Mucosa of descending colon (tissue), 3 donors: ENCODE data around the gene EPS8. TPM values are rescaled to one million over a fixed set of nuclear protein-coding genes. Genes with fewer than 3 reads are reported as not detected.
A peak's percentile ranks its signal among the peaks of the same experiment; 100 is the strongest.

Experiments
- ATAC-seq: fragments of 200-7000 bp; cut with Tn5 transposase; one replicate; pipeline ENCODE4 v1.9.1; 2020; ENCODE audit warnings: mild to moderate bottlenecking, moderate library complexity
- DNase-seq, 3 donors: peaks; one replicate each; pipeline ENCODE4 v3.0.0-alpha.2; 2020
- H3K36me3 ChIP-seq: fragments of 200-600 bp; one replicate; pipeline ENCODE4 v1.8.0; 2021; ENCODE audit warnings: low read depth, mild to moderate bottlenecking
- H3K4me1 ChIP-seq: fragments of 200-600 bp; one replicate; pipeline ENCODE4 v1.8.0; 2021; ENCODE audit warnings: low read depth, mild to moderate bottlenecking
- H3K4me3 ChIP-seq: fragments of 200-600 bp; one replicate; pipeline ENCODE4 v1.8.0; 2021; ENCODE audit warnings: mild to moderate bottlenecking
- H3K9me3 ChIP-seq: fragments of 200-600 bp; one replicate; pipeline ENCODE4 v1.8.0; 2021; ENCODE audit warnings: mild to moderate bottlenecking
- intact Hi-C, 2 donors: fragments of 100-400 bp; cut with DNase I in 1 of 2; cut with micrococcal nuclease in 1 of 2; formaldehyde crosslinking; loops; one replicate each; pipeline versions ENCODE4 v1.11.0 to v1.11.1; 2022; cut with DNase I, micrococcal nuclease
- total RNA-seq, 3 donors: library from RNA; stranded (reverse); fragmentation: NEBNext Ultra II Directional in 2 of 3; extraction: Animal tissue kit (Norgen Biotek cat#: 25700) in 2 of 3; gene quantifications; one replicate each; pipeline versions ENCODE4 v1.2.1 to v1.2.4, GENCODE V29; 2021 to 2023
- TF ChIP-seq, protein P1 (sequence below): fragments of 200-600 bp; IDR thresholded peaks from one replicate; pipeline ENCODE4 v1.8.0; 2022; ENCODE audit warnings: antibody characterized with exemption, mild to moderate bottlenecking
- donor health status: DM: no; HTN: no; CAD: no; lungs with moderate emphysema.
- donor health status: DM: no; HTN: no; CAD: no.
- donor health status: DM: no; HTN: yes; CAD: no.

EPS8 gene
- total RNA-seq, 3 donors from 2014 or later, result 100 to 204 (median 135) TPM

DNA sequence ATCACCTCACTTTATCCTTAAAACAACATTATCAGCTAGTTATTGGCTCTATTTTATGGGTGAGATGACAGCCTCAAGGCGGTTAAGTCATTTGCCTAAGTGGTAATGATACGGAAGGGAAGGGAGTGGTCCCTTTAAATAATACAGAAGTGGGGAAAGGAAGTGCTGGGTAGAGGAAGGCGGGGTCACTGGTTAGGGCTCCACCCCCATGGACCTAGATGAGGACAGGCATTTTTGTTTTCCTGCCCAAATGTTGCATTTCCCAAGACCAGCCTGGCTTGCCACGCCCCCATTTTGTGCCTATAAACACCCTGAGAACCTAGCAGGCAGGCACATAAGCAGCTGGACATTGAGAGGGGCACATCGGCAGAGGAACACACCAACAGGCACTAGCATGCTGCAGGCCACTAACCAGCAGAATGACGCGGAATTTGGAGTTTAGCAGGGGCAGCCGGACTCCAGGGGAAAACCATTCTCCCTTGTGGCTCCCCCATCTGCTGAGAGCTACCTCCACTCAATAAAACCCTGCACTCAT is 100.9 kb downstream of the EPS8 start:
- intact Hi-C loops, result no loop called here
- no peaks in the 10 kb centered on the region for H3K36me3 ChIP-seq
- H3K4me1 ChIP-seq, result peaks cover 45% of the 10 kb centered on the region
- no peak overlapping the region for H3K4me3 ChIP-seq
- no peaks in the 10 kb centered on the region for H3K9me3 ChIP-seq
- TF ChIP-seq, protein P1, sequence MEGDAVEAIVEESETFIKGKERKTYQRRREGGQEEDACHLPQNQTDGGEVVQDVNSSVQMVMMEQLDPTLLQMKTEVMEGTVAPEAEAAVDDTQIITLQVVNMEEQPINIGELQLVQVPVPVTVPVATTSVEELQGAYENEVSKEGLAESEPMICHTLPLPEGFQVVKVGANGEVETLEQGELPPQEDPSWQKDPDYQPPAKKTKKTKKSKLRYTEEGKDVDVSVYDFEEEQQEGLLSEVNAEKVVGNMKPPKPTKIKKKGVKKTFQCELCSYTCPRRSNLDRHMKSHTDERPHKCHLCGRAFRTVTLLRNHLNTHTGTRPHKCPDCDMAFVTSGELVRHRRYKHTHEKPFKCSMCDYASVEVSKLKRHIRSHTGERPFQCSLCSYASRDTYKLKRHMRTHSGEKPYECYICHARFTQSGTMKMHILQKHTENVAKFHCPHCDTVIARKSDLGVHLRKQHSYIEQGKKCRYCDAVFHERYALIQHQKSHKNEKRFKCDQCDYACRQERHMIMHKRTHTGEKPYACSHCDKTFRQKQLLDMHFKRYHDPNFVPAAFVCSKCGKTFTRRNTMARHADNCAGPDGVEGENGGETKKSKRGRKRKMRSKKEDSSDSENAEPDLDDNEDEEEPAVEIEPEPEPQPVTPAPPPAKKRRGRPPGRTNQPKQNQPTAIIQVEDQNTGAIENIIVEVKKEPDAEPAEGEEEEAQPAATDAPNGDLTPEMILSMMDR, result no peak
- peak; percentile 69 for ATAC-seq
- DNase-seq, result peak; percentile 67 to 71 (median 69)

DNA sequence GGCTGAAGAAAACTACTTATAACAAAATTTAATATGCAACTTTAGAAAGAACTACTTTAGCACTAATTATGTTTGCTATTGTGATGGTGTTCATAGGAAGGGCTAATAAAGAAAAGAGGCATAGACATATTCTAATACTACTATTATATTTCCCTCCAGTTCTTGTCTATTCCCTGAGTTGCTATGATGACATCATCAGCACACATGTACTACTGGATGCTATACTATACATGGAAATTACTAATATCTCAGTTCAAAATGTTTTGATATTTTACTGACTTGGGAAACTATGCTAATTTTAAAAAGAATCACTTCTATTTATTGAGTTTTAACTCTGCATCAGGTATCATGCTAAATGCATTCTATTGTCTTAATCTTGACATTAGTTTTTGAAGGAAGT is 101.6 kb downstream of the EPS8 start:
- intact Hi-C loops, result no loop called here

DNA sequence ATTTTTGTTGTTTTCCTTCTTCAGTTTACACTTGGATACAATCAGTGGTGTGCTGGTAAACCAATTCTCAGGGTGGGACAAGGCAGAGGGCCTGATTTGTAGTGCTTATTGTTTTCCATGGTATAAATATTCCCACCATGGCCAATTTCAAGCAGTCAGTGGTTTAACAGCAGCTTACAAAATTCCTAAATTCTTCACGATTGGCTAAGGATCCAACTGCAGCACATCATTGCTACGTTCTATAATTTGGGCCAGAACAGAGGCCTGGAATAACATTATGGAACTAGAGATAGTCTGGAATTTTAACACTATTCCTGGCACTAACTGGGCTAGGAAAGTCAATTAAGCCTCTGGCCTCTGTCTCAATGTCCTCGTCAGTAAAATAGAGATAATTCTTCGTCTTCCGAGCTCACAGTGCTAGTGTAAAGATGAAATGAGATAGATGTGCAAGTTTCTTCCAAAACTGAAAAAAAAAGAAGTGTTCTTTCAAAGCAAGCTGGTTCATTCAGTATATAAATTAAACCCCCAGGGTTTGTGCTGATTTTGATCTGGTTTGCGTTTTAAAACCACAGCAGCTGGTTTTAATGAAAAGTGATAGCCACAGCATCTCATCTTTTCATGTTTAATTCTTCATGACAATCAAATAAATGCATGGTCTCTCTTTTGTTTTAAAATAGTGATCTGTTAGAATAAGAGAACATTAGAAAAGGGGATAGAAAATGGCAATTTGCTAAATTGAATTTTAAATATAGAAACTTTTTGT is 104.1 kb downstream of the EPS8 start:
- Histone ChIP-seq H3K4me3 (no peak overlapping the region), H3K36me3 (no peaks in the 10 kb centered on the region), H3K9me3 (no peaks in the 10 kb centered on the region), H3K4me1 (peaks cover 38% of the 10 kb centered on the region)
- TF ChIP-seq, protein P1, result no peak
- intact Hi-C loops, result no loop called here
- no peak for DNase-seq
- ATAC-seq, result no peak

More for the DNA sequence above, 101.6 kb downstream of the EPS8 start:
- Histone ChIP-seq H3K4me3 (no peak overlapping the region), H3K36me3 (no peaks in the 10 kb centered on the region), H3K4me1 (peaks cover 48% of the 10 kb centered on the region), H3K9me3 (no peaks in the 10 kb centered on the region)
- no peak for DNase-seq
- ATAC-seq, result no peak
- TF ChIP-seq, protein P1, result no peak

DNA sequence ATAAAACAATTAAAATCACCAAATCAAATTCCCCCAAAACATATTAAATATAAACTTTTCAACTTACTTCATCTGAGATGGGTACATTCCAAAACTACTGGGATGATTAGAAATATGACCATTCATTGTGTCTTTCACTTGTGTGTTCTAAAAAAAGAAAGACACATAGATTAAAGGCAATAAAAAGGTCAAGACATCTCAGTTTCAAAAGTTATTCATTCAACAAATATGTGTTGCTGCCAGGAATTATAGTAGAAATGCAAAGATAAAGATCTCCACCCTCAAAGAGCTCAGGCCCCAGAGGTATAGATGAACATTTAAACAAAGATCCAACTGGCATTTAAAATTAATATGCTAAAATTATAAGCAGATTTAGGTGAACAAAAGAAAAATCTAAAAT is 106.4 kb downstream of the EPS8 start:
- intact Hi-C loops, result no loop called here
- DNase-seq (no peak), ATAC-seq (peak; percentile 66)

DNA sequence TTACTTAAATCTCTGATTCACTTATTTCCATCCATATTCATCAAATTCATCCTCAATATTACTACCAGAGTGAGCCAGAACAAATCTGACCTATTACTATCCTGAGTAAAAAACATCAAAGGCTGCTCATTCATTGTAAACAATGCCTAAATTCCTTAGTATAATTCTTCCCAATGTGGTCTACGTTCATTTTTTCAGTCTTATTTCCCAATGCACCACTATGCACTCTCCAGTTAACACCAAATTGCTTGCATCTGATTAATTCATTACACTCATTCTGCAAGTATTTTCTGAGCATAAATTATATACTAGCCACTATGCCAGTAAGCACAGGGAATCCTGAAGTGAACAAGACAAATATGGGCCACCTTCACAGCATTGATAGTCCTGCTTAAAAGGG is 110.0 kb downstream of the EPS8 start:
- no peak for ATAC-seq
- TF ChIP-seq, protein P1, result no peak
- intact Hi-C loops, result no loop called here

More for the DNA sequence above, 106.4 kb downstream of the EPS8 start:
- TF ChIP-seq, protein P1, result no peak
- no peaks in the 10 kb centered on the region for H3K9me3 ChIP-seq
- H3K4me1 ChIP-seq, result peaks cover 19% of the 10 kb centered on the region
- no peak overlapping the region for H3K4me3 ChIP-seq
- H3K36me3 ChIP-seq, result no peaks in the 10 kb centered on the region

More for the DNA sequence above, 110.0 kb downstream of the EPS8 start:
- H3K4me1 ChIP-seq, result peaks cover 9% of the 10 kb centered on the region
- H3K9me3 ChIP-seq, result no peaks in the 10 kb centered on the region
- DNase-seq, result no peak
- H3K4me3 ChIP-seq, result no peak overlapping the region
- H3K36me3 ChIP-seq, result no peaks in the 10 kb centered on the region
